Mesenchymal stem cell (in vitro differentiated cells and primary cell): ENCODE data around the gene MACC1.

Experiments used
- DNase-seq: peaks from one replicate; pipeline ENCODE4 v3.0.0-alpha.2; 2013
- H2AFZ ChIP-seq: one replicate; pipeline ENCODE4 v1.6.1; 2013; ENCODE audit warnings: low read depth, mild to moderate bottlenecking, control low read depth, inconsistent platforms, low read length, moderate library complexity
- H2AK5ac ChIP-seq: 2 replicates; pipeline ENCODE4 v1.6.1; 2013; ENCODE audit warnings: low read length, moderate library complexity, mild to moderate bottlenecking, inconsistent platforms; ENCODE audit not compliant: severe bottlenecking
- H2BK120ac ChIP-seq: one replicate; pipeline ENCODE4 v1.6.1; 2013; ENCODE audit warnings: low read depth, mild to moderate bottlenecking, inconsistent platforms, low read length, moderate library complexity
- H2BK12ac ChIP-seq, 2 experiments: one replicate each; pipeline ENCODE4 v1.6.1; 2013; ENCODE audit warnings: inconsistent platforms in 2 of 2, low read length in 2 of 2, mild to moderate bottlenecking in 2 of 2, moderate library complexity in 2 of 2, control low read depth in 1 of 2
- H2BK15ac ChIP-seq: one replicate; pipeline ENCODE4 v1.6.1; 2013; ENCODE audit warnings: mild to moderate bottlenecking, low read depth, inconsistent platforms; ENCODE audit not compliant: poor library complexity, severe bottlenecking
- H2BK5ac ChIP-seq: 2 replicates; pipeline ENCODE4 v1.6.1; 2013; ENCODE audit warnings: low read depth, mild to moderate bottlenecking, low read length, control low read depth, inconsistent platforms; ENCODE audit not compliant: poor library complexity, severe bottlenecking
- H3K14ac ChIP-seq, 2 experiments: one replicate each; pipeline ENCODE4 v1.6.1; 2013; ENCODE audit warnings: inconsistent platforms in 2 of 2, low read length in 2 of 2, control low read depth in 1 of 2, mild to moderate bottlenecking in 1 of 2, moderate library complexity in 1 of 2
- H3K18ac ChIP-seq, 2 experiments: one replicate each; pipeline ENCODE4 v1.6.1; 2013; ENCODE audit warnings: inconsistent platforms in 2 of 2, low read length in 2 of 2, control low read depth in 1 of 2, low read depth in 1 of 2, mild to moderate bottlenecking in 1 of 2
- H3K23ac ChIP-seq, 2 experiments: one replicate each; pipeline ENCODE4 v1.6.1; 2013; ENCODE audit warnings: inconsistent platforms in 2 of 2, low read length in 2 of 2, mild to moderate bottlenecking in 2 of 2, moderate library complexity in 2 of 2, control low read depth in 1 of 2
- H3K27ac ChIP-seq: 2 replicates; pipeline ENCODE4 v1.5.1; 2013; ENCODE audit warnings: mild to moderate bottlenecking, moderate library complexity, low read length, control low read depth, inconsistent platforms; ENCODE audit not compliant: poor library complexity, severe bottlenecking
- H3K27me3 ChIP-seq, 2 experiments: 2 replicates each; pipeline versions ENCODE4 v1.6.1 to v1.7.0; 2013; ENCODE audit warnings: low read length in 2 of 2, mild to moderate bottlenecking in 2 of 2, moderate library complexity in 2 of 2, control low read depth in 1 of 2, inconsistent platforms in 1 of 2; ENCODE audit not compliant: control insufficient read depth in 1 of 2, insufficient read depth in 1 of 2
- H3K36me3 ChIP-seq, 2 experiments: 2 replicates each; pipeline versions ENCODE4 v1.6.1 to v1.7.0; 2013; ENCODE audit warnings: low read length in 2 of 2, control low read depth in 1 of 2, inconsistent platforms in 1 of 2, low read depth in 1 of 2, mild to moderate bottlenecking in 1 of 2; ENCODE audit not compliant: insufficient read depth in 2 of 2, control insufficient read depth in 1 of 2
- H3K4ac ChIP-seq, 2 experiments: one replicate each; pipeline ENCODE4 v1.6.1; 2013; ENCODE audit warnings: inconsistent platforms in 2 of 2, low read length in 2 of 2, mild to moderate bottlenecking in 2 of 2, moderate library complexity in 2 of 2, control low read depth in 1 of 2, low read depth in 1 of 2
- H3K4me1 ChIP-seq: 2 replicates; pipeline ENCODE4 v1.6.1; 2013; ENCODE audit warnings: low read depth, low read length, control low read depth; ENCODE audit not compliant: control insufficient read depth, insufficient read depth
- H3K4me2 ChIP-seq: 2 replicates; pipeline ENCODE4 v1.6.1; 2013; ENCODE audit warnings: low read length, mild to moderate bottlenecking, inconsistent platforms; ENCODE audit not compliant: poor library complexity, severe bottlenecking
- H3K4me3 ChIP-seq, 2 experiments: 2 replicates each; pipeline versions ENCODE4 v1.5.1 to v1.7.0; 2013; ENCODE audit warnings: low read length in 2 of 2, mild to moderate bottlenecking in 2 of 2, control low read depth in 1 of 2, low read depth in 1 of 2; ENCODE audit not compliant: insufficient read depth in 1 of 2
- H3K79me1 ChIP-seq: replicated peaks from 2 replicates; pipeline ENCODE4 v1.6.1; 2013; ENCODE audit warnings: mild to moderate bottlenecking, control low read depth, low read length, inconsistent platforms; ENCODE audit not compliant: poor library complexity, severe bottlenecking
- H3K9ac ChIP-seq: 2 replicates; pipeline ENCODE4 v1.7.0; 2013; ENCODE audit warnings: mild to moderate bottlenecking, low read length, moderate library complexity
- H3K9me3 ChIP-seq: 2 replicates; pipeline ENCODE4 v1.7.0; 2013; ENCODE audit warnings: mild to moderate bottlenecking, low read length; ENCODE audit not compliant: control insufficient read depth
- H4K8ac ChIP-seq: one replicate; pipeline ENCODE4 v1.6.1; 2013; ENCODE audit warnings: inconsistent platforms, mild to moderate bottlenecking, low read length, moderate library complexity
- H4K91ac ChIP-seq: one replicate; pipeline ENCODE4 v1.6.1; 2013; ENCODE audit warnings: mild to moderate bottlenecking, low read length, inconsistent platforms
- WGBS: methylation state at CpG from one replicate; pipeline ENCODE4 v1.1.7; 2013; ENCODE audit warnings: mixed read lengths; 5-methylcytosine and 5-hydroxymethylcytosine counted together

Gene MACC1

GRCh38 chr7:20220921-20221547 is 3.9 kb upstream of the MACC1 start:
- H2BK5ac ChIP-seq, result no peak overlapping the region
- no peak overlapping the region for H2BK12ac ChIP-seq
- peak overlapping the region; percentile 63 for H3K9ac ChIP-seq
- no peaks in the 10 kb centered on the region for H3K79me1 ChIP-seq
- DNase-seq, result peak; percentile 95
- no peak overlapping the region for H3K18ac ChIP-seq
- H3K4me3 ChIP-seq, result no peak overlapping the region
- no peak overlapping the region for H2BK120ac ChIP-seq
- H2AFZ ChIP-seq, result no peak overlapping the region
- no peak overlapping the region for H3K4ac ChIP-seq
- no peak overlapping the region for H2AK5ac ChIP-seq
- H3K23ac ChIP-seq, result no peak overlapping the region
- no peak overlapping the region for H4K8ac ChIP-seq
- no peaks in the 10 kb centered on the region for H3K9me3 ChIP-seq
- H3K14ac ChIP-seq, result no peak overlapping the region
- no peak overlapping the region for H3K4me2 ChIP-seq
- H3K27me3 ChIP-seq, result no peaks in the 10 kb centered on the region
- no peak overlapping the region for H4K91ac ChIP-seq
- H2BK15ac ChIP-seq, result no peak overlapping the region
- 10% methylated on average over 2 of the region's 4 CpGs for WGBS
- no peaks in the 10 kb centered on the region for H3K36me3 ChIP-seq
- peaks cover 15% of the 10 kb centered on the region for H3K4me1 ChIP-seq
- peak overlapping the region; percentile 88 for H3K27ac ChIP-seq

GRCh38 chr7:20220293-20220761 is 3.1 kb upstream of the MACC1 start:
- Histone ChIP-seq H2BK120ac (no peak overlapping the region), H3K9me3 (no peaks in the 10 kb centered on the region), H3K23ac (no peak overlapping the region), H2BK12ac (no peak overlapping the region), H4K8ac (no peak overlapping the region), H3K9ac (peak overlapping the region; percentile 63), H3K27me3 (no peaks in the 10 kb centered on the region), H2BK5ac (no peak overlapping the region), H3K14ac (no peak overlapping the region), H3K27ac (peak overlapping the region; percentile 88), H4K91ac (no peak overlapping the region), H2AK5ac (no peak overlapping the region), H3K4ac (no peak overlapping the region), H3K18ac (peak overlapping the region in 1 of 2 experiments; percentile 63), H3K4me2 (no peak overlapping the region), H3K79me1 (no peaks in the 10 kb centered on the region), H3K4me1 (peaks cover 15% of the 10 kb centered on the region), H3K4me3 (no peak overlapping the region), H2BK15ac (no peak overlapping the region), H3K36me3 (no peaks in the 10 kb centered on the region), H2AFZ (no peak overlapping the region)
- DNase-seq, result no peak
- 48% methylated on average over 2 of the region's 3 CpGs for WGBS

GRCh38 chr7:20219446-20220292 is 2.5 kb upstream of the MACC1 start:
- Histone ChIP-seq H3K4ac (peak overlapping the region; percentile 49 to 77), H2BK15ac (no peak overlapping the region), H3K27ac (peak overlapping the region; percentile 88), H3K9ac (peak overlapping the region; percentile 63), H3K36me3 (no peaks in the 10 kb centered on the region), H2BK12ac (peak overlapping the region; percentile 84 to 99), H2BK120ac (peak overlapping the region; percentile 92), H3K9me3 (no peaks in the 10 kb centered on the region), H3K23ac (no peak overlapping the region), H4K8ac (peak overlapping the region; percentile 88), H4K91ac (peak overlapping the region; percentile 92), H3K4me3 (no peak overlapping the region), H3K18ac (peak overlapping the region; percentile 89 to 93), H2BK5ac (no peak overlapping the region), H2AK5ac (peak overlapping the region; percentile 92), H3K79me1 (no peaks in the 10 kb centered on the region), H3K14ac (no peak overlapping the region), H3K4me1 (peaks cover 15% of the 10 kb centered on the region), H2AFZ (no peak overlapping the region), H3K4me2 (no peak overlapping the region), H3K27me3 (no peaks in the 10 kb centered on the region)
- peak; percentile 99 for DNase-seq
- 14% methylated on average over 6 of the region's 7 CpGs for WGBS

- H3K14ac ChIP-seq, result no peak overlapping the region
- no peaks in the 10 kb centered on the region for H3K79me1 ChIP-seq
- no peak for DNase-seq
- H3K4me1 ChIP-seq, result peaks cover 15% of the 10 kb centered on the region
- H3K4me3 ChIP-seq, result no peak overlapping the region
- H3K23ac ChIP-seq, result no peak overlapping the region
- no peak overlapping the region for H4K8ac ChIP-seq
- peak overlapping the region; percentile 88 for H3K27ac ChIP-seq
- 86% methylated on average over 3 of the region's 3 CpGs for WGBS
- no peak overlapping the region for H2BK5ac ChIP-seq
- H3K9me3 ChIP-seq, result no peaks in the 10 kb centered on the region
- no peak overlapping the region for H3K9ac ChIP-seq
- peak overlapping the region; percentile 84 for H2AK5ac ChIP-seq
- H4K91ac ChIP-seq, result peak overlapping the region; percentile 64
- H2BK15ac ChIP-seq, result no peak overlapping the region
- H3K27me3 ChIP-seq, result no peaks in the 10 kb centered on the region
- H3K18ac ChIP-seq, result peak overlapping the region; percentile 61 to 89
- H3K36me3 ChIP-seq, result no peaks in the 10 kb centered on the region
- no peak overlapping the region for H2BK120ac ChIP-seq
- no peak overlapping the region for H3K4me2 ChIP-seq
- H2AFZ ChIP-seq, result no peak overlapping the region
- H3K4ac ChIP-seq, result peak overlapping the region; percentile 47 to 77
- H2BK12ac ChIP-seq, result peak overlapping the region; percentile 94 to 96
Measured at GRCh38 chr7:20219062-20219445, 1.9 kb upstream of the MACC1 start.
